H1 (cell line): Measurements from ENCODE around the gene PRMT9. TPM values are rescaled to one million over a fixed set of nuclear protein-coding genes. Genes with fewer than 3 reads are reported as not detected.
A peak's percentile ranks its signal among the peaks of the same experiment; 100 is the strongest.

Experiments
- CTCF ChIA-PET: fragments of 300-600 bp; sonication (Branson Sonifier 250); formaldehyde crosslinking; loops from one replicate; lab custom pipeline; 2021; ENCODE audit not compliant: partially characterized antibody; lab: Charles Lee
- POLR2A ChIA-PET: fragments of 300-600 bp; sonication (Branson Sonifier 250); formaldehyde crosslinking; loops from one replicate; lab custom pipeline; 2021; ENCODE audit warnings: inconsistent platforms; ENCODE audit not compliant: partially characterized antibody; lab: Charles Lee
- DNase-seq, 2 experiments: peaks; one replicate each; pipeline versions ENCODE4 v3.0.0 to v3.0.0-alpha.2; 2010 to 2022; ENCODE audit warnings: low spot score in 2 of 2, low read depth in 1 of 2, mixed read lengths in 1 of 2
- FAIRE-seq: peaks from 2 replicates; lab custom pipeline; 2011; peaks lifted over from hg19 to GRCh38; lab: Jason Lieb, UNC
- H2AFZ ChIP-seq: 2 replicates; pipeline ENCODE4 v1.8.1; 2012; ENCODE audit warnings: low read length, inconsistent platforms
- H2AK5ac ChIP-seq: 2 replicates; pipeline ENCODE4 v1.6.1; 2013; ENCODE audit warnings: low read depth, low read length
- H2BK120ac ChIP-seq: replicated peaks from 2 replicates; pipeline ENCODE3; 2013; ENCODE audit warnings: low read depth, low read length, inconsistent platforms
- H2BK12ac ChIP-seq: 2 replicates; pipeline ENCODE4 v1.6.1; 2013; ENCODE audit warnings: low read depth, low read length
- H2BK15ac ChIP-seq: 2 replicates; pipeline ENCODE4 v1.6.1; 2013; ENCODE audit warnings: low read length
- H2BK20ac ChIP-seq: 2 replicates; pipeline ENCODE4 v1.6.1; 2013; ENCODE audit warnings: low read length
- H2BK5ac ChIP-seq: 2 replicates; pipeline ENCODE4 v1.6.1; 2013; ENCODE audit warnings: low read depth, low read length
- H3K14ac ChIP-seq: 2 replicates; pipeline ENCODE4 v1.6.1; 2013; ENCODE audit warnings: inconsistent platforms; ENCODE audit not compliant: insufficient read length
- H3K18ac ChIP-seq: 2 replicates; pipeline ENCODE4 v1.6.1; 2013; ENCODE audit warnings: low read length; ENCODE audit errors: extremely low read depth
- H3K23ac ChIP-seq: 2 replicates; pipeline ENCODE4 v1.6.1; 2013; ENCODE audit warnings: inconsistent platforms; ENCODE audit not compliant: insufficient read length
- H3K23me2 ChIP-seq: 2 replicates; pipeline ENCODE4 v1.6.1; 2013; ENCODE audit warnings: low read depth, low read length
- H3K27ac ChIP-seq: 2 replicates; pipeline ENCODE4 v1.6.1; 2011; ENCODE audit warnings: low read depth, low read length, inconsistent platforms
- H3K27me3 ChIP-seq, 4 experiments: replicated peaks in 1 of 4; 1 replicate in 1 of 4; 2 replicates in 3 of 4; pipeline versions ENCODE4 v1.6.1 to v1.8.1; 2011 to 2013; ENCODE audit warnings: low read length in 3 of 4, mild to moderate bottlenecking in 3 of 4, inconsistent platforms in 2 of 4, mixed read lengths in 2 of 4, moderate library complexity in 1 of 4; ENCODE audit not compliant: control insufficient read depth in 3 of 4, insufficient read depth in 3 of 4; ENCODE audit errors: extremely low read depth in 1 of 4
- H3K36me3 ChIP-seq, 4 experiments: 2 replicates each; pipeline versions ENCODE4 v1.6.1 to v1.8.1; 2011 to 2013; ENCODE audit warnings: mild to moderate bottlenecking in 4 of 4, low read length in 3 of 4, moderate library complexity in 2 of 4, control low read depth in 1 of 4, inconsistent platforms in 1 of 4; ENCODE audit not compliant: insufficient read depth in 4 of 4, control insufficient read depth in 2 of 4
- H3K4ac ChIP-seq: replicated peaks from 2 replicates; pipeline ENCODE3; 2013; ENCODE audit warnings: low read length, low read depth, mixed read lengths, inconsistent platforms; ENCODE audit not compliant: insufficient read length
- H3K4me1 ChIP-seq, 4 experiments: replicated peaks in 1 of 4; 1 replicate in 1 of 4; 2 replicates in 3 of 4; pipeline versions ENCODE4 v1.6.1 to v1.8.1; 2011 to 2013; ENCODE audit warnings: low read length in 3 of 4, inconsistent platforms in 2 of 4, mixed read lengths in 1 of 4; ENCODE audit not compliant: insufficient read depth in 4 of 4, control insufficient read depth in 3 of 4
- H3K4me2 ChIP-seq, 2 experiments: 2 replicates each; pipeline versions ENCODE4 v1.6.1 to v1.8.1; 2011 to 2013; ENCODE audit warnings: low read depth in 2 of 2, low read length in 2 of 2, control low read depth in 1 of 2, inconsistent platforms in 1 of 2, mild to moderate bottlenecking in 1 of 2; ENCODE audit not compliant: insufficient read depth in 1 of 2
- H3K4me3 ChIP-seq, 4 experiments: fragments of 200-600, 300-600 bp in 1 of 4; sonication (generic), shearing (Covaris generic), sonication (Bioruptor Twin) in 1 of 4; 2 replicates each; pipeline versions ENCODE4 v1.5.1 to v1.8.1; 2011 to 2016; ENCODE audit warnings: low read length in 4 of 4, low read depth in 3 of 4, control low read depth in 2 of 4, inconsistent platforms in 2 of 4, mild to moderate bottlenecking in 2 of 4, mixed read lengths in 1 of 4, moderate library complexity in 1 of 4; ENCODE audit not compliant: insufficient read depth in 2 of 4; ENCODE audit errors: extremely low read depth in 1 of 4
- H3K56ac ChIP-seq: replicated peaks from 2 replicates; pipeline ENCODE3; 2013; ENCODE audit warnings: low read depth, mild to moderate bottlenecking, mixed read lengths, low read length, inconsistent platforms; ENCODE audit not compliant: insufficient read length
- H3K79me1 ChIP-seq: 2 replicates; pipeline ENCODE4 v1.6.1; 2013; ENCODE audit warnings: low read depth, low read length, control low read depth
- H3K79me2 ChIP-seq, 2 experiments: 2 replicates each; pipeline versions ENCODE4 v1.6.1 to v1.8.1; 2012 to 2013; ENCODE audit warnings: low read length in 2 of 2, mild to moderate bottlenecking in 2 of 2, inconsistent platforms in 1 of 2; ENCODE audit not compliant: insufficient read depth in 2 of 2, control insufficient read depth in 1 of 2
- H3K9ac ChIP-seq, 4 experiments: replicated peaks in 1 of 4; 1 replicate in 1 of 4; 2 replicates in 3 of 4; pipeline versions ENCODE4 v1.6.1 to v1.8.1; 2011 to 2013; ENCODE audit warnings: low read depth in 3 of 4, low read length in 3 of 4, control low read depth in 2 of 4, mild to moderate bottlenecking in 2 of 4, moderate library complexity in 2 of 4, inconsistent platforms in 1 of 4; ENCODE audit errors: extremely low read depth in 1 of 4
- H3K9me3 ChIP-seq, 2 experiments: 2 replicates each; pipeline versions ENCODE4 v1.6.1 to v1.8.1; 2012 to 2013; ENCODE audit warnings: mild to moderate bottlenecking in 2 of 2, moderate library complexity in 2 of 2, control low read depth in 1 of 2, inconsistent platforms in 1 of 2, low read depth in 1 of 2, low read length in 1 of 2, mixed read lengths in 1 of 2; ENCODE audit not compliant: insufficient read depth in 2 of 2
- H4K20me1 ChIP-seq, 2 experiments: replicated peaks in 1 of 2; 2 replicates each; pipeline versions ENCODE3 to v1.8.1; 2011 to 2013; ENCODE audit warnings: inconsistent platforms in 2 of 2, low read length in 2 of 2, mild to moderate bottlenecking in 1 of 2; ENCODE audit not compliant: insufficient read depth in 2 of 2, control insufficient read depth in 1 of 2
- H4K5ac ChIP-seq: 2 replicates; pipeline ENCODE4 v1.6.1; 2013; ENCODE audit warnings: low read length, low read depth, mixed read lengths, inconsistent platforms; ENCODE audit not compliant: insufficient read length
- H4K8ac ChIP-seq: 2 replicates; pipeline ENCODE4 v1.8.0; 2013; ENCODE audit warnings: mild to moderate bottlenecking, moderate library complexity, low read length, inconsistent platforms; ENCODE audit not compliant: insufficient read depth; ENCODE audit errors: extremely low read depth
- H4K91ac ChIP-seq: replicated peaks from 2 replicates; pipeline ENCODE3; 2013; ENCODE audit warnings: low read length, mixed read lengths, inconsistent platforms; ENCODE audit not compliant: insufficient read length
- HDAC6 ChIP-seq: IDR thresholded peaks from one replicate; pipeline ENCODE4 v1.7.1; 2012; ENCODE audit warnings: low read depth, mild to moderate bottlenecking, inconsistent platforms, low read length, moderate library complexity
- WGBS, 2 experiments: shearing (Covaris generic) in 1 of 2; methylation state at CpG; one replicate each; pipeline versions ENCODE4 v1.1.6 to v1.1.7; 2013 to 2015; ENCODE audit warnings: low lambda C conversion rate in 2 of 2, mixed read lengths in 2 of 2, inconsistent platforms in 1 of 2, low coverage in 1 of 2, missing lambda C conversion rate in 1 of 2; ENCODE audit not compliant: insufficient replicate concordance in 2 of 2, insufficient coverage in 1 of 2, insufficient read length in 1 of 2; ENCODE audit errors: extremely low coverage in 1 of 2, missing lambda C conversion rate in 1 of 2; 5-methylcytosine and 5-hydroxymethylcytosine counted together
- polyA plus RNA-seq, 7 experiments: library from polyadenylated mRNA; depleted of rRNA in 3 of 7; stranded (reverse) in 5 of 7; unstranded in 2 of 7; fragments of >200 nt in 5 of 7; fragments of 200-250 nt in 2 of 7; gene quantifications; 1 replicate in 5 of 7; 2 replicates in 1 of 7; 4 replicates in 1 of 7; pipeline versions ENCODE4 v1.2.1 to v1.2.3, GENCODE V29; 2011 to 2013; ENCODE audit warnings: missing spikeins in 2 of 7, mixed read lengths in 2 of 7
- total RNA-seq: library from RNA; stranded (reverse); fragmentation: NEBNext Ultra II Directional; extraction: Animal tissue kit (Norgen Biotek cat#: 25700); gene quantifications from 2 replicates; pipeline ENCODE4 v1.2.1, GENCODE V29; 2021

PRMT9 gene
- total and polyA plus RNA-seq, 2 of the 8 experiments (the other 6 are each of a cell fraction or from before 2014, with no cell fraction given), result 3.8 to 9.6 TPM

DNA sequence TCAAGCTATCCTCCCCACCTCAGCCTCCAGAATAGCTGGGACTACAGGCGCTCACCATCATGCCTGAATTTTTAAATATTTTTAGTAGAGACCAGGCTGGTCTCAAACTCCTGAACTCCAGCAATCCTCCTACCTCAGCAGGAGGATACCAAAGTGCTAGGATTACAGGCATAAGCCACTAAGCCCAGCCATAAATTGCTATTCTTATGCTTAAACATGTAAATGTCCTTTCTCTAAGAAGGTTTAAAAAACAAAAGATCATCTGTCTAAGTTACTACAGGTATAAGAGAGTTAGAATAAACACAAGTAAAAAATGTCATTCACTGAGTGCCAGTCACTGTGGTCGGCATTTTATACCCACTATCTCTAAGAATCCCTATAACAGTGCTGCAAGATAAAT lies 28.3 kb downstream of the PRMT9 start:
- Histone ChIP-seq H3K9ac (no peak overlapping the region), H3K4ac (no peak overlapping the region), H2BK12ac (no peak overlapping the region), H3K23me2 (no peaks in the 10 kb centered on the region), H3K4me3 (no peak overlapping the region), H3K79me2 (no peaks in the 10 kb centered on the region; a peak in 1 of 4 replicates), H3K27me3 (no peaks in the 10 kb centered on the region), H2AK5ac (no peak overlapping the region), H3K4me2 (peak overlapping the region in 1 of 2 experiments; percentile 6; a peak in 2 of 4 replicates), H2BK5ac (0 out of 2 replicates have a peak overlapping the region, but pooled peaks have one; percentile 72), H3K79me1 (no peaks in the 10 kb centered on the region), H4K5ac (no peak overlapping the region), H2BK15ac (no peak overlapping the region), H3K18ac (peak overlapping the region; percentile 48; the same call in 1 of the 2 replicates), H3K36me3 (peaks cover 0 to 33% (median 4%) of the 10 kb centered on the region in 4 experiments; a peak in 4 of 8 replicates), H4K8ac (no peak overlapping the region), H3K56ac (no peak overlapping the region), H3K23ac (no peak overlapping the region), H2AFZ (no peak overlapping the region), H3K27ac (no peak overlapping the region), H4K20me1 (no peaks in the 10 kb centered on the region), H4K91ac (no peak overlapping the region), H3K9me3 (no peaks in the 10 kb centered on the region), H2BK120ac (peak overlapping the region; percentile 54), H2BK20ac (no peak overlapping the region), H3K14ac (no peak overlapping the region), H3K4me1 (peaks cover 0 to 5% (median 2%) of the 10 kb centered on the region in 4 experiments; a peak in 3 of 7 replicates)
- WGBS, 2 experiments, result 73% methylated on average over 2 of the region's 2 CpGs; no CpG with 5 or more reads in 1 of the 2 experiments
- ChIA-PET POLR2A (no interaction called here), CTCF (interaction anchor here (0.9 to 1.5 kb wide), 2 partner anchors 39 to 211 kb away, joined by 3 to 4 read pairs; no protein-coding TSS in a partner anchor)
- no peak for DNase-seq
- no peak for FAIRE-seq
- TF ChIP-seq HDAC6, result no peak
